DOHH2 (cell line): ENCODE measurements around the gene GBE1.

ENCODE experiments used
- CTCF ChIP-seq: fragments of 200-600 bp; sonication (generic); IDR thresholded peaks from one replicate; pipeline ENCODE4 v1.5.1; 2014; ENCODE audit warnings: antibody characterized with exemption, mild to moderate bottlenecking, low read depth, low read length; ENCODE audit not compliant: poor library complexity, severe bottlenecking
- EZH2phosphoT487 ChIP-seq: fragments of 200-600 bp; sonication (generic); IDR thresholded peaks from 2 replicates; pipeline ENCODE4 v1.6.1; 2017; ENCODE audit warnings: borderline replicate concordance, mild to moderate bottlenecking, antibody characterized with exemption, low read length, moderate library complexity, mixed read lengths

- TF ChIP-seq CTCF (no peak), EZH2phosphoT487 (no peak)
Observed at GRCh38 chr3:81452418-81452817, 309.0 kb downstream of the GBE1 start.
